ENCODE results near the gene IQSEC2. TPM values are rescaled to one million over a fixed set of nuclear protein-coding genes. Genes with fewer than 3 reads are reported as not detected.
A peak's percentile ranks its signal among the peaks of the same experiment; 100 is the strongest.

The IQSEC2 gene
- total and polyA plus RNA-seq, 9 donors = 8.7 to 19.9 (median 15.6) TPM

DNA sequence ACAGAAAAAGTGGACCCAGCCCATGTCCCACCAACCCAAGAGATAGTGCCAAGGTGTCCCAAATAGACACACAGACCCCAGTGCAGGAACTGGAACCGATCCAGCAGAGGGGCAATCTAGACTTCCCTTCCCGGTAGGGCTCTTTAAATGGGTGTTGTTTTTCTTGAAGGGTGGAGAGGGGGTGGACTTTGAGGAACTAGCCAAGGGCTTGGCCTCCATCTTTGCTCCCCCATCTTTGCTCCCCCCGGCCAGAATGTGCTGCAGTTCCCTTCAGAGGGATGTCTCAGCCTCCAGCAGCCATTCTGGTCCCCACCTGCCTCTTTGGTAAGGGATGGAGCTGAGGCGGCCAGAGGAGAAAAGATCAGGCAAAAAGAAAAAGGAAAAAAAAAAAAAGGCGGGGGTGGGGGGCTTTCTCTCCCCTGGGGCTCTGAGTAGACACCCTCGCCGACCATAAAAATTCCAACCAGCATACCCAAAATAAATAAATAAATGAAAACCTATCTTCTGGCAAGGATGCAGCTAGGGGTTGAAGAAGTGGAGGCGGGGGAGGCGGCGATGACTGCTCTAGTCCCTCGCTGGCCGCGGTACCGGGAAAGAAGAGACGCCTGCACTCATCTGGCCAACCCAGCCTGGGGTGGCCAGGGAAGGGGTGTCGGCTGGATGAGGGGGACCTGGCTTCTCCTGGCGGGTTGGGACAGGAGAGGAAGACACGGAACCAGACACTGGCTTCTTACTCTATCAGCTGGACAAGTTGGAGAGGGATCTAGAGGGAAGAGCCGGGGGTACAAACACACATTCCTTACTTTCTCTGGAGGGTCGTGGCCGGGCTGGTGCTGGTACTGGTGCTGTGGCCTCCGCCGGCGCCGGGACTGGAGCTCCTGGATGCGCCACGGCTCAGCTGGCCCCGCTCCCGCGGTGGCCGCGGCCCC, 38.5 kb upstream of the IQSEC2 start:
- H3K27me3 ChIP-seq (ENCODE audit: control insufficient read depth, insufficient read depth, low read length) = peaks cover 70% of the 10 kb centered on the region
- H3K4me3 ChIP-seq (ENCODE audit: low read length) = peak overlapping the region; percentile 18
- H3K27ac ChIP-seq (ENCODE audit: low read length) = no peak overlapping the region
- no peaks in the 10 kb centered on the region for H3K36me3 ChIP-seq (ENCODE audit: control insufficient read depth, insufficient read depth, low read length)
- DNase-seq = peak; percentile 24
- H3K4me1 ChIP-seq (ENCODE audit: control insufficient read depth, insufficient read depth, low read length) = peaks cover 4% of the 10 kb centered on the region
- H3K9me3 ChIP-seq (replicated peaks; ENCODE audit: control insufficient read depth, low read depth, low read length) = no peaks in the 10 kb centered on the region
- 3% methylated on average over 22 of the region's 32 CpGs for WGBS (ENCODE audit: insufficient coverage)

DNA sequence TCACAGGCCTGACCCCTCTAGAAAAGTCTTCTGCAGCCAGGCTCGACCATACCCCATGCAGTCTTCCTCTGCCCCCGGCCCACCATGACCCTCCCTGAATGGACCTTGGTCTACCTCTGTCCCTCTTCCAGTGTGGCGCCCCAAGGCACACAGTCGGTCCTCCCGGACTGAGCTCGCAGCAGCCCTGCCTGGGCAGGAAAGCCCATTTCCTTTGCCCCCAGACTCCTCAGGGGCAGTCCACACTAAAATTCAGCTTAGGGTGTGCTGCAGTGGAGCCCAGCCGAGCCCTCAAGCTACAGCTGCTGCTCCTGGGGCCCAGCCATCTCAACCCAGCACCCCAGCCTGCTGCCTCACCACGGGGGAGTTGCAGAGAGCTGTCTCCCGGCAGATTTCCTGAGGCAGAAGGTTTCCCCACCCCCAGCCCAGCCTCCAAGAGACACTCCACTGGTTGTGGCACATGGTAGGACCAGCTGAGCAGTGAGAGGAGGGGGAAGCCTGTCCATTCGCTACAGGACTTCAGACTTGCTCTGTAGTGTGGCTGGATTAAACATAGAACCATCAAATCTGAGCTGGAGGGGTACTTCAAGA, 37.5 kb upstream of the IQSEC2 start:
- Histone ChIP-seq H3K9me3 (replicated peaks; ENCODE audit: control insufficient read depth, low read depth, low read length) (no peaks in the 10 kb centered on the region), H3K4me3 (ENCODE audit: low read length) (no peak overlapping the region), H3K4me1 (ENCODE audit: control insufficient read depth, insufficient read depth, low read length) (peaks cover 4% of the 10 kb centered on the region), H3K36me3 (ENCODE audit: control insufficient read depth, insufficient read depth, low read length) (no peaks in the 10 kb centered on the region), H3K27me3 (ENCODE audit: control insufficient read depth, insufficient read depth, low read length) (peaks cover 74% of the 10 kb centered on the region), H3K27ac (ENCODE audit: low read length) (no peak overlapping the region)
- no peak for DNase-seq
- WGBS (ENCODE audit: insufficient coverage) = 67% methylated on average over 8 of the region's 10 CpGs

DNA sequence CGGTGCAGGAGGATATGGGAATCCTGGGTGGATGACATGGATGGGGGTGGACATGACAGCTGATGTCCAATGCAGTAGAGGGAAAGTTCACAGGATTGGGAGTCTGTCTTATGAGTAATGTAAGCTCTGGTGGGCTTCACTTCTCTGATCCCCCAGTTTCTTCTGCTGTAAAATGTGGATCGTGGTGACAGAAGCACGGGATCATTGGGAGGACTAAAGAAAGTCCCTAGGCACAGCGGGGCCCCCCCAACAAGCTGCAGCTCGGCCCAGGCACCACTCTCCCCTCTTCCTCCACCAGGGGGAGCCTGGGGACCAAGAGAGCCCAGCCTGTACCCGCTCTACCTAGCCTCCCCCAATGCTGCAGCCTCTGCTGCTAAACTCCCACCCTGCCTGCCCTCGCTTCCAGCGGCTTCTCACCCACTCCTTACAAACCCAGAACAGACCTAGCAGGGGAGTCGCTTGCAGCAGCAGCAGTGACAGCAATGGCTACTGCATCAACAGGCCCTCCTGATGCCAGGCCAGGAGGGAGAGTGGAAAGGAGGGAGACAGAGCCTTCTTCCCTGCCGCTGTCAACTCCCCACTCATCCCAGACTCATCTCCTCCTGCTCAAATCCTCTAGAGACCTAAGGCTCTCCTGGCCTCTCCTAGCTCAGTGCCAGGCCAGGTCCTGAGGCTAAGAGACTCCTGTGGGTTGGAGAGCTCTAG, 36.1 kb upstream of the IQSEC2 start:
- Histone ChIP-seq H3K4me1 (ENCODE audit: control insufficient read depth, insufficient read depth, low read length) (peaks cover 4% of the 10 kb centered on the region), H3K27me3 (ENCODE audit: control insufficient read depth, insufficient read depth, low read length) (peaks cover 72% of the 10 kb centered on the region), H3K9me3 (replicated peaks; ENCODE audit: control insufficient read depth, low read depth, low read length) (no peaks in the 10 kb centered on the region), H3K36me3 (ENCODE audit: control insufficient read depth, insufficient read depth, low read length) (no peaks in the 10 kb centered on the region), H3K27ac (ENCODE audit: low read length) (no peak overlapping the region), H3K4me3 (ENCODE audit: low read length) (no peak overlapping the region)
- peak; percentile 62 for DNase-seq
- 2% methylated on average over 7 of the region's 10 CpGs for WGBS (ENCODE audit: insufficient coverage)

DNA sequence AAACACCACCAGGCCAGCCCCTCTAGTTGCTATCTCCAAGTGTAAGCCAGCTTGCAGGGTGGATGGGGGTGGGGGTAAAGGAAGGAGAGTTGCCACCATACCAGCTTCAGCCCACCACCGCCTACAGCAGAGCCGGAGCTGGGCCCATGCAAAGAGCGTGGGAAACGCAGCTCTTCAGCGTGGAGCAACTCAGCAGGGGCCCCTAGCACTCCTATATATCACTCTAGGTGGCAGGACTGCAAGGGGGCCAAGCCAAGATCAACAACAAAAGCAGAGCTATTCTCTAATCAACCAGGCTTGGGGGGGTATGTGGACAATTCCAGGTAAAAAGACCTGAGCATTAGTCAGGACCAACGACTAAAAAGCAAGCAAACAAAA, 35.5 kb upstream of the IQSEC2 start:
- Histone ChIP-seq H3K4me3 (ENCODE audit: low read length) (no peak overlapping the region), H3K27me3 (ENCODE audit: control insufficient read depth, insufficient read depth, low read length) (peaks cover 72% of the 10 kb centered on the region), H3K4me1 (ENCODE audit: control insufficient read depth, insufficient read depth, low read length) (peaks cover 4% of the 10 kb centered on the region), H3K27ac (ENCODE audit: low read length) (no peak overlapping the region), H3K36me3 (ENCODE audit: control insufficient read depth, insufficient read depth, low read length) (no peaks in the 10 kb centered on the region), H3K9me3 (replicated peaks; ENCODE audit: control insufficient read depth, low read depth, low read length) (no peaks in the 10 kb centered on the region)
- no peak for DNase-seq
- WGBS (ENCODE audit: insufficient coverage) = 33% methylated on average over 5 of the region's 6 CpGs

DNA sequence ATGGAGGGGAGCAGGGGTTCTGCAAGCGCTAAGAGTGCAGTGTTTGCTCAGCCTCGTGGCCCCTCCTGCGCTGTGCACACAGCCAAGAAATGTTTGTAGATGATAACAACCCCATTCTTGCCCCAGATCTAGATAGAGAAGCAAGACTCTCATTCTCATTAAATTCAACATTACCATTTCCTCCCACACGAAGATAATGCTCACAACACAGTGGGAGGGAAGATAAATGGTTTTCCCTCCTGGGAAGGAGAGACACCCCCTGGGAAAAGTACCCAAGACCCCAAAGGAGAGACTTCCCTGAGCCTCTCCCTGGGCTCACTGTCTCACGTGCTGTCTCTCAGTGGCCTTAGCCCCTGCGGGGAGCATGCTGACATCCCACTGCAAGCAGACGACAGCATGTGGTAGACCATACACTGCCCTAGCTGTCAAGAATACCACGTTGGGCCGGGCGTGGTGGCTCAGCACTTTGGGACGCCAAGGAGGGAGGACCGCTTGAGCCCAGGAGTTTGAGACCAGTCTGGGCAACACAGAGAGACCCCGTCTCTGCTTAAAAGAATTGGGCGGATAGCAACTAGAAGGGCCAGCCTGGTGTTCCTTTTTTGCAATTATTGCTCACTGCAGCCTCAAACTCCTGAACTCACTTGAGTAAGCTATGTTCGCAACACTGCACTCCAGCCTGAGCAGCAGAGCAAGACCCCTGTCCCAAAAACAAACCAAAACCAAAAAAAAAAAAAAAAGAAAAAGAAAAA, 34.9 kb upstream of the IQSEC2 start:
- Histone ChIP-seq H3K27ac (ENCODE audit: low read length) (no peak overlapping the region), H3K4me3 (ENCODE audit: low read length) (no peak overlapping the region), H3K9me3 (replicated peaks; ENCODE audit: control insufficient read depth, low read depth, low read length) (no peaks in the 10 kb centered on the region), H3K27me3 (ENCODE audit: control insufficient read depth, insufficient read depth, low read length) (peaks cover 70% of the 10 kb centered on the region), H3K4me1 (ENCODE audit: control insufficient read depth, insufficient read depth, low read length) (peaks cover 4% of the 10 kb centered on the region), H3K36me3 (ENCODE audit: control insufficient read depth, insufficient read depth, low read length) (no peaks in the 10 kb centered on the region)
- 60% methylated on average over 11 of the region's 15 CpGs for WGBS (ENCODE audit: insufficient coverage)
- DNase-seq = no peak

DNA sequence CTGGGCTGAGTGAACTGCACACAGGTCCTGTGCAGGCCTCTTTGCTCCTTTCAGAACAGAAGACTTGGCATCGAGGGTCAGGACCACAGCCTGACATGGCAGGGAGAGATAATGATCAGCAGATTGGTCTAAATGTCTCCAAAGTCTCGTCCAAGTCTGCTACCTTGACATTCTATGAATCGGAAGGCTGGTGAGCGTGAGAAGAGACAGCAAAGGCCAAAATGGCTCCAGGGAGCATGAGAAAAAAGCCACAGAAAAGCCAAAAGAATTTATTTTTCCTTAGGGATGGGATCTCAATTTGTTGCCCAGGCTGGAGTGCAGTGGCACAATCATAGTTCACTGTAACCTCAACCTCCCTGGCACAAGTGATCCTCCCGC, 32.3 kb upstream of the IQSEC2 start:
- H3K27ac ChIP-seq (ENCODE audit: low read length) = no peak overlapping the region

DNA sequence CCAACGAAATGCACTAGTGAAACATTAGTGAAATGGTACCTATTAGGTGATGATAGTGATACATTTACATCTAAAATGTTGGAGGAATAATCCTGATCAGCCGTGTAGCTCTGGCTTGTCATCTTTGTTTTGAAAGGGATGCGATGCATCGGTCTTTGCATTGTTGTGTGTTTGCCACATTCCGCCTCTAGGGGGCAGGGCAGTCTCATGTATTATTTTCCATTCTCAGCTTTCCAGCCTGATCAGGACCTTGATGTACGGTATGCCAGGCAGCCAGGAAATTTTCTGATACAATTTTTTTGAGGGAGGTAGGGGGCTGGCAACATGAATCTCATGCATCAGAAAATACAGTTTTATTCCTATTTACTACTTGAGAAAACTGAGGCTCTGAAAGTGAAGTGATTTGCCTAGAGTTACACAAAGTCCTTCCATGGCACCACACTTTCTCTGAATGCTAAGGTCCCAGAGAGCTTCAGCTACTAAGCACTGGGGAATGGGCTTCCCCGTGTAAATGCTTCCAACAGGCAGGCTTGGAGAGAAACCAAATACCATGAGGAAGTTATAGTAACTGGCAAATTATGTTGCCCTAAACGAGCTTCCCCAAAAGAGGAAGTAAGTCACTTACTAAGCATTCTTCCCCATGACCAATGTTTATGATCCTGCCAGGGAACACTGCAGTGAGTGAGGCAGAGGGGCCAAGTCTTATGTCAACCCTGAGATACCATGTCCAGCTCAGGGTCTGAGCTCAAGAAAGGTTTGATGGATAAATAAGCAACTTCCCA, 31.8 kb upstream of the IQSEC2 start:
- Histone ChIP-seq H3K27me3 (ENCODE audit: control insufficient read depth, insufficient read depth, low read length) (peaks cover 60% of the 10 kb centered on the region), H3K9me3 (replicated peaks; ENCODE audit: control insufficient read depth, low read depth, low read length) (no peaks in the 10 kb centered on the region), H3K36me3 (ENCODE audit: control insufficient read depth, insufficient read depth, low read length) (no peaks in the 10 kb centered on the region), H3K4me1 (ENCODE audit: control insufficient read depth, insufficient read depth, low read length) (no peaks in the 10 kb centered on the region), H3K27ac (ENCODE audit: low read length) (no peak overlapping the region), H3K4me3 (ENCODE audit: low read length) (no peak overlapping the region)
- WGBS (ENCODE audit: insufficient coverage) = 20% methylated on average over 1 of the region's 8 CpGs
- peak; percentile 70 for DNase-seq

More for the DNA sequence above, 32.3 kb upstream of the IQSEC2 start:
- Histone ChIP-seq H3K9me3 (replicated peaks; ENCODE audit: control insufficient read depth, low read depth, low read length) (no peaks in the 10 kb centered on the region), H3K4me3 (ENCODE audit: low read length) (no peak overlapping the region), H3K4me1 (ENCODE audit: control insufficient read depth, insufficient read depth, low read length) (no peaks in the 10 kb centered on the region), H3K36me3 (ENCODE audit: control insufficient read depth, insufficient read depth, low read length) (no peaks in the 10 kb centered on the region), H3K27me3 (ENCODE audit: control insufficient read depth, insufficient read depth, low read length) (peaks cover 63% of the 10 kb centered on the region)
- WGBS (ENCODE audit: insufficient coverage) = 63% methylated on average over 5 of the region's 5 CpGs
- DNase-seq = no peak

DNA sequence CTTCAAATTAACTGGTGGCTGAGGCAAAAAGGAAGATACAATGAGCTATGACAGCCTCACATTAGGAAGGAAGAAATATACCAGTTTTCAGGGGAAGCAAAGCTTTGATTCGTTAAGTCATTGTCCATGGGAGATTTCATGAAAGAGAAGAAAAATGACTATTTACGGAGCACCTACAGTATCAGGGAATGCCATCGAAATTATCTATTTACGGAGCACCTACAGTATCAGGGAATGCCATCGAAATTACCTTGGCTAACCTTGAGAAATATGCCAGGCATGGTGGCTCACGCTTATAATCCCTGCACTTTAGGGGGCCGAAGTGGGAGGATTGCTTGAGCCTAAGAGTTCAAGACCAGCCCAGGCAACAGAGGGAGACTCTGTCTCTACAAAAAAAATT, 28.5 kb upstream of the IQSEC2 start:
- 92% methylated on average over 6 of the region's 7 CpGs for WGBS (ENCODE audit: insufficient coverage)
- no peak for DNase-seq
- peaks cover 50% of the 10 kb centered on the region for H3K27me3 ChIP-seq (ENCODE audit: control insufficient read depth, insufficient read depth, low read length)
- no peak overlapping the region for H3K27ac ChIP-seq (ENCODE audit: low read length)
- H3K36me3 ChIP-seq (ENCODE audit: control insufficient read depth, insufficient read depth, low read length) = no peaks in the 10 kb centered on the region
- peaks cover 4% of the 10 kb centered on the region for H3K4me1 ChIP-seq (ENCODE audit: control insufficient read depth, insufficient read depth, low read length)
- no peaks in the 10 kb centered on the region for H3K9me3 ChIP-seq (replicated peaks; ENCODE audit: control insufficient read depth, low read depth, low read length)
- no peak overlapping the region for H3K4me3 ChIP-seq (ENCODE audit: low read length)

DNA sequence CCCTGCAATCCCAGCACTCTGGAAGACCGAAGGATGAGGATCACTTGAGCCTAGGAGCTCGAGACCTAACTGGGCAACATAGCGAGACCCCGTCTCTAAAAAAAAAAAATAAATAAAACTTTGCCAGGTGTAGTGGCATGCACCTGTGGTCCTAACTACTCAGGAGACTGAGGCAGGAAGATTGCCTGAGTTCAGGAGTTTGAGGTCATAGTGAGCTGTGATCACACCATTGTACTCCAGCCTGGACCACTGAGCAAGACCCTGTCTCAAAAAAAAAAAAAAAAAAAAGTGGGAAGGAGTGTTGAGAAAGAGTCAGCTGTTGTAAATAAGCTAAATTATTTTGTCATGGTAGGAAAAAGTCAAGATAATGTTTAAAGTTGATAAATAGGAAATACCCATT, 27.5 kb upstream of the IQSEC2 start:
- Histone ChIP-seq H3K27me3 (ENCODE audit: control insufficient read depth, insufficient read depth, low read length) (peaks cover 45% of the 10 kb centered on the region), H3K4me1 (ENCODE audit: control insufficient read depth, insufficient read depth, low read length) (peaks cover 4% of the 10 kb centered on the region), H3K27ac (ENCODE audit: low read length) (no peak overlapping the region), H3K9me3 (replicated peaks; ENCODE audit: control insufficient read depth, low read depth, low read length) (no peaks in the 10 kb centered on the region), H3K4me3 (ENCODE audit: low read length) (no peak overlapping the region), H3K36me3 (ENCODE audit: control insufficient read depth, insufficient read depth, low read length) (no peaks in the 10 kb centered on the region)
- WGBS (ENCODE audit: insufficient coverage) = 96% methylated on average over 4 of the region's 4 CpGs
- no peak for DNase-seq

All from muscle of leg (tissue), 11 donors.